ENCODE measurements around the gene TYRP1.

- no peak for TF ChIP-seq CTCF (conservative IDR thresholded peaks at IDR 0.05; ENCODE audit: low read depth, low read length)
- no peak for TF ChIP-seq EZH2 (IDR thresholded peaks at IDR 0.05; ENCODE audit: borderline replicate concordance, low read depth, low read length, poor library complexity, severe bottlenecking)
Measured at GRCh38 chr9:12703996-12704395, 10.8 kb downstream of the TYRP1 start.

Data from A673 (cell line).